ENCODE results near the gene DCLK1. TPM values are rescaled to one million over a fixed set of nuclear protein-coding genes. Genes with fewer than 3 reads are reported as not detected.

The DCLK1 gene
- total RNA-seq, 1 experiment from 2014 or later: 0.10 TPM

DNA sequence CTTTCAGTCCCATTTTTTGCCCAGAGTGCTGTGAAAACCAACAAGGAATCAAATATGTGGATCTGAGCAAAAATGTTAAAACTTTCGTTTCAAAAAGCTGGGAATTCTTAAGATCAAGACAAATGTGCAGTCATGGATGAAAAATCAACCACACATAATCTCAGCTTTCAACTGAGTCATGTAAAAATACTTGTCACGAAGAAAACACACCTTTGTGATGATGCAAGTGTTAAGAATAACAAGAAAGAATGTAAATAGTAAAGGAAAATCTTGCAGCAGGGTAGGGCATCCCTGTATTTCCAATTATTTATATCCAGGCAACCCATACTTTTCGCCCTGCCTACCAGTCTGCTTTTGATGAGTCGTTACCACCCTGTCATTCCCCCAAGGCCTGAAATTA, 27.4 kb upstream of the DCLK1 start (continued):
- TF ChIP-seq CEBPB (IDR thresholded peaks at IDR 0.05; ENCODE audit: low read depth): no peak

DNA sequence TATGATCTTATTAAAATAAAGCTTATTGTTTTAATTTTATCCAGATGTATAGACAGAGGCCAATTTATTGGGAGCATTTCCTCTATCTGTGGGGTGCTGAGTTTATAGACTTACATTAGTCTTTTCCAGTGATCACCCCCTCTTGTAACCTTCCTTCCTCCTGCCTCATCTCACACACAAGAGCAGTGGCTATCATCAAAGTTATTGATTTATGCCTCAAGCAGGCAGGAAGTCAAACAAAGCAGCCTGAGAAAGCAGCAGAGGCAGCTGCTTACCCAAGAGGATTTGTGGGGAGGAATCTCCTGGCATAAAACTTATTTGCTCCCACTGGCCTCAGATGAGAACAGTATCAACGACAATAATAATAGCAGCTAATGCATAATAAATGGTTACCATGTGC, 26.3 kb upstream of the DCLK1 start:
- Histone ChIP-seq H4K20me1 (ENCODE audit: insufficient read depth) (no peaks in the 10 kb centered on the region), H3K27me3 (ENCODE audit: insufficient read depth, low read length) (no peaks in the 10 kb centered on the region), H3K36me3 (ENCODE audit: control insufficient read depth in 1 of 2, insufficient read depth in 2 of 2, low read length in 2 of 2) (no peaks in the 10 kb centered on the region), H3K79me2 (ENCODE audit: insufficient read depth, low read length) (no peaks in the 10 kb centered on the region), H3K4me1 (ENCODE audit: control insufficient read depth in 1 of 2, insufficient read depth in 2 of 2, low read length in 2 of 2) (no peaks in the 10 kb centered on the region), H3K9me2 (ENCODE audit: insufficient read depth) (no peaks in the 10 kb centered on the region), H3K4me2 (ENCODE audit: low read length) (no peak overlapping the region), H2AFZ (ENCODE audit: low read depth, low read length, poor library complexity, severe bottlenecking) (no peak overlapping the region), H3K4me3 (replicated peaks in 1 of 2; ENCODE audit: low read depth in 1 of 2, low read length in 2 of 2) (no peak overlapping the region), H3K9ac (ENCODE audit: low read length) (no peak overlapping the region), H3K27ac (ENCODE audit: low read depth, low read length) (no peak overlapping the region), H3K9me3 (ENCODE audit: control insufficient read depth in 1 of 2, insufficient read depth in 1 of 2, low read depth in 1 of 2, low read length in 2 of 2) (peaks cover 0 to 14% of the 10 kb centered on the region in 2 experiments; a peak in 2 of 4 replicates)
- CTCF ChIA-PET: no interaction called here
- BruUV-seq (replicated peaks): no TSS peak
- DNase-seq (ENCODE audit: low read depth, low spot score) (no peak), ATAC-seq (no peak)
- POLR2A ChIA-PET: no interaction called here
- intact Hi-C loops (cut with micrococcal nuclease): no loop called here
- RAD21 ChIA-PET (ENCODE audit: low non-redundant PET in 1 of 2, low total read pairs in 2 of 2, uncharacterized antibody in 2 of 2, unreplicated experiment in 2 of 2): no interaction called here
- no peak for TF ChIP-seq EZH2phosphoT487 (IDR thresholded peaks at IDR 0.05; ENCODE audit: borderline replicate concordance)
- TF ChIP-seq SRF (IDR thresholded peaks at IDR 0.05; ENCODE audit: low read depth): no peak
- TF ChIP-seq FOSL1 (IDR thresholded peaks at IDR 0.05; ENCODE audit: low read depth): no peak
- TF ChIP-seq TCF7L2 (IDR thresholded peaks at IDR 0.05; ENCODE audit: borderline replicate concordance, extremely low read depth, insufficient read depth, insufficient read length): no peak
- TF ChIP-seq, protein P1, sequence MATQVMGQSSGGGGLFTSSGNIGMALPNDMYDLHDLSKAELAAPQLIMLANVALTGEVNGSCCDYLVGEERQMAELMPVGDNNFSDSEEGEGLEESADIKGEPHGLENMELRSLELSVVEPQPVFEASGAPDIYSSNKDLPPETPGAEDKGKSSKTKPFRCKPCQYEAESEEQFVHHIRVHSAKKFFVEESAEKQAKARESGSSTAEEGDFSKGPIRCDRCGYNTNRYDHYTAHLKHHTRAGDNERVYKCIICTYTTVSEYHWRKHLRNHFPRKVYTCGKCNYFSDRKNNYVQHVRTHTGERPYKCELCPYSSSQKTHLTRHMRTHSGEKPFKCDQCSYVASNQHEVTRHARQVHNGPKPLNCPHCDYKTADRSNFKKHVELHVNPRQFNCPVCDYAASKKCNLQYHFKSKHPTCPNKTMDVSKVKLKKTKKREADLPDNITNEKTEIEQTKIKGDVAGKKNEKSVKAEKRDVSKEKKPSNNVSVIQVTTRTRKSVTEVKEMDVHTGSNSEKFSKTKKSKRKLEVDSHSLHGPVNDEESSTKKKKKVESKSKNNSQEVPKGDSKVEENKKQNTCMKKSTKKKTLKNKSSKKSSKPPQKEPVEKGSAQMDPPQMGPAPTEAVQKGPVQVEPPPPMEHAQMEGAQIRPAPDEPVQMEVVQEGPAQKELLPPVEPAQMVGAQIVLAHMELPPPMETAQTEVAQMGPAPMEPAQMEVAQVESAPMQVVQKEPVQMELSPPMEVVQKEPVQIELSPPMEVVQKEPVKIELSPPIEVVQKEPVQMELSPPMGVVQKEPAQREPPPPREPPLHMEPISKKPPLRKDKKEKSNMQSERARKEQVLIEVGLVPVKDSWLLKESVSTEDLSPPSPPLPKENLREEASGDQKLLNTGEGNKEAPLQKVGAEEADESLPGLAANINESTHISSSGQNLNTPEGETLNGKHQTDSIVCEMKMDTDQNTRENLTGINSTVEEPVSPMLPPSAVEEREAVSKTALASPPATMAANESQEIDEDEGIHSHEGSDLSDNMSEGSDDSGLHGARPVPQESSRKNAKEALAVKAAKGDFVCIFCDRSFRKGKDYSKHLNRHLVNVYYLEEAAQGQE (IDR thresholded peaks at IDR 0.05; ENCODE audit: low read depth): no peak
- TF ChIP-seq ELF1 (IDR thresholded peaks at IDR 0.05; ENCODE audit: borderline replicate concordance, low read depth): no peak
- TF ChIP-seq, protein P2, sequence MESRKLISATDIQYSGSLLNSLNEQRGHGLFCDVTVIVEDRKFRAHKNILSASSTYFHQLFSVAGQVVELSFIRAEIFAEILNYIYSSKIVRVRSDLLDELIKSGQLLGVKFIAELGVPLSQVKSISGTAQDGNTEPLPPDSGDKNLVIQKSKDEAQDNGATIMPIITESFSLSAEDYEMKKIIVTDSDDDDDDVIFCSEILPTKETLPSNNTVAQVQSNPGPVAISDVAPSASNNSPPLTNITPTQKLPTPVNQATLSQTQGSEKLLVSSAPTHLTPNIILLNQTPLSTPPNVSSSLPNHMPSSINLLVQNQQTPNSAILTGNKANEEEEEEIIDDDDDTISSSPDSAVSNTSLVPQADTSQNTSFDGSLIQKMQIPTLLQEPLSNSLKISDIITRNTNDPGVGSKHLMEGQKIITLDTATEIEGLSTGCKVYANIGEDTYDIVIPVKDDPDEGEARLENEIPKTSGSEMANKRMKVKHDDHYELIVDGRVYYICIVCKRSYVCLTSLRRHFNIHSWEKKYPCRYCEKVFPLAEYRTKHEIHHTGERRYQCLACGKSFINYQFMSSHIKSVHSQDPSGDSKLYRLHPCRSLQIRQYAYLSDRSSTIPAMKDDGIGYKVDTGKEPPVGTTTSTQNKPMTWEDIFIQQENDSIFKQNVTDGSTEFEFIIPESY (IDR thresholded peaks at IDR 0.05; ENCODE audit: extremely low read depth, insufficient replicate concordance, low read length): no peak
- TF ChIP-seq SIN3A (IDR thresholded peaks at IDR 0.05; ENCODE audit: low read depth): no peak
- TF ChIP-seq POLR2A (IDR thresholded peaks at IDR 0.05; ENCODE audit: borderline replicate concordance, extremely low read depth, insufficient read depth, insufficient read length): no peak
- TF ChIP-seq RAD21 (IDR thresholded peaks at IDR 0.05; ENCODE audit: low read depth): no peak
- TF ChIP-seq CBX3 (IDR thresholded peaks at IDR 0.05; ENCODE audit: low read depth): no peak
- TF ChIP-seq SP1 (IDR thresholded peaks at IDR 0.05; ENCODE audit: low read depth): no peak
- TF ChIP-seq, protein P3, sequence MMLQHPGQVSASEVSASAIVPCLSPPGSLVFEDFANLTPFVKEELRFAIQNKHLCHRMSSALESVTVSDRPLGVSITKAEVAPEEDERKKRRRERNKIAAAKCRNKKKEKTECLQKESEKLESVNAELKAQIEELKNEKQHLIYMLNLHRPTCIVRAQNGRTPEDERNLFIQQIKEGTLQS (IDR thresholded peaks at IDR 0.05): no peak
- TF ChIP-seq, protein P4, sequence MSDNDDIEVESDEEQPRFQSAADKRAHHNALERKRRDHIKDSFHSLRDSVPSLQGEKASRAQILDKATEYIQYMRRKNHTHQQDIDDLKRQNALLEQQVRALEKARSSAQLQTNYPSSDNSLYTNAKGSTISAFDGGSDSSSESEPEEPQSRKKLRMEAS (IDR thresholded peaks at IDR 0.05): no peak
